ENCODE results near the gene CCDC187. TPM values are rescaled to one million over a fixed set of nuclear protein-coding genes. Genes with fewer than 3 reads are reported as not detected.
"Not testable (repeated sequence)": the region's sequence is repeated elsewhere in the genome, so short reads cannot be mapped to it uniquely, and the experiment has no call there.

CCDC187 gene
- total RNA-seq, 1 donor = 0.10 TPM

- H3K9me3 ChIP-seq (ENCODE audit: low read depth, low read length) = no peaks in the 10 kb centered on the region
- H3K4me1 ChIP-seq (ENCODE audit: insufficient read depth, low read length) = peaks cover 75% of the 10 kb centered on the region
- H3K27me3 ChIP-seq (ENCODE audit: insufficient read depth, low read length) = no peaks in the 10 kb centered on the region
- no peak overlapping the region for H3K4me3 ChIP-seq (ENCODE audit: low read length)
These were observed 63.9 kb downstream of the CCDC187 start for GRCh38 chr9:136239983-136240330.

- Histone ChIP-seq H3K4me3 (ENCODE audit: low read length) (no peak overlapping the region), H3K4me1 (ENCODE audit: insufficient read depth, low read length) (peaks cover 69% of the 10 kb centered on the region)
These were observed 64.5 kb downstream of the CCDC187 start for GRCh38 chr9:136239135-136239982.

GRCh38 chr9:136238342-136238732 is 65.6 kb downstream of the CCDC187 start:
- peaks cover 60% of the 10 kb centered on the region for H3K4me1 ChIP-seq (ENCODE audit: insufficient read depth, low read length)
- H3K9me3 ChIP-seq (ENCODE audit: low read depth, low read length) = no peaks in the 10 kb centered on the region
- no peak overlapping the region for H3K4me3 ChIP-seq (ENCODE audit: low read length)
- no peaks in the 10 kb centered on the region for H3K27me3 ChIP-seq (ENCODE audit: insufficient read depth, low read length)

More at GRCh38 chr9:136239135-136239982, 64.5 kb downstream of the CCDC187 start:
- H3K9me3 ChIP-seq (ENCODE audit: low read depth, low read length) = no peaks in the 10 kb centered on the region
- H3K27me3 ChIP-seq (ENCODE audit: insufficient read depth, low read length) = no peaks in the 10 kb centered on the region

GRCh38 chr9:136237486-136238341 is 66.2 kb downstream of the CCDC187 start:
- Histone ChIP-seq H3K27me3 (ENCODE audit: insufficient read depth, low read length) (no peaks in the 10 kb centered on the region), H3K4me3 (ENCODE audit: low read length) (no peak overlapping the region), H3K4me1 (ENCODE audit: insufficient read depth, low read length) (peaks cover 60% of the 10 kb centered on the region), H3K9me3 (ENCODE audit: low read depth, low read length) (no peaks in the 10 kb centered on the region)

GRCh38 chr9:136236471-136237410 is 67.2 kb downstream of the CCDC187 start:
- H3K4me1 ChIP-seq (ENCODE audit: insufficient read depth, low read length) = peaks cover 59% of the 10 kb centered on the region
- H3K9me3 ChIP-seq (ENCODE audit: low read depth, low read length); H3K4me3 ChIP-seq (ENCODE audit: low read length); H3K27me3 ChIP-seq (ENCODE audit: insufficient read depth, low read length): not testable (repeated sequence)

GRCh38 chr9:136235709-136236455 is 68.0 kb downstream of the CCDC187 start:
- no peaks in the 10 kb centered on the region for H3K9me3 ChIP-seq (ENCODE audit: low read depth, low read length)
- no peaks in the 10 kb centered on the region for H3K27me3 ChIP-seq (ENCODE audit: insufficient read depth, low read length)
- no peak overlapping the region for H3K4me3 ChIP-seq (ENCODE audit: low read length)
- peaks cover 51% of the 10 kb centered on the region for H3K4me1 ChIP-seq (ENCODE audit: insufficient read depth, low read length)

- H3K4me1 ChIP-seq (ENCODE audit: insufficient read depth, low read length) = peaks cover 44% of the 10 kb centered on the region
- no peaks in the 10 kb centered on the region for H3K27me3 ChIP-seq (ENCODE audit: insufficient read depth, low read length)
- H3K9me3 ChIP-seq (ENCODE audit: low read depth, low read length) = no peaks in the 10 kb centered on the region
These were observed 68.7 kb downstream of the CCDC187 start for GRCh38 chr9:136235171-136235570.

GRCh38 chr9:136234597-136234996 is 69.3 kb downstream of the CCDC187 start:
- peaks cover 39% of the 10 kb centered on the region for H3K4me1 ChIP-seq (ENCODE audit: insufficient read depth, low read length)
- no peaks in the 10 kb centered on the region for H3K9me3 ChIP-seq (ENCODE audit: low read depth, low read length)
- H3K4me3 ChIP-seq (ENCODE audit: low read length) = no peak overlapping the region
- H3K27me3 ChIP-seq (ENCODE audit: insufficient read depth, low read length) = no peaks in the 10 kb centered on the region

More at GRCh38 chr9:136235171-136235570, 68.7 kb downstream of the CCDC187 start:
- H3K4me3 ChIP-seq (ENCODE audit: low read length) = no peak overlapping the region

GRCh38 chr9:136233868-136234267 is 70.0 kb downstream of the CCDC187 start:
- Histone ChIP-seq H3K4me1 (ENCODE audit: insufficient read depth, low read length) (peaks cover 32% of the 10 kb centered on the region), H3K27me3 (ENCODE audit: insufficient read depth, low read length) (no peaks in the 10 kb centered on the region), H3K4me3 (ENCODE audit: low read length) (no peak overlapping the region), H3K9me3 (ENCODE audit: low read depth, low read length) (no peaks in the 10 kb centered on the region)

- Histone ChIP-seq H3K4me1 (ENCODE audit: insufficient read depth, low read length) (peaks cover 27% of the 10 kb centered on the region), H3K27me3 (ENCODE audit: insufficient read depth, low read length) (no peaks in the 10 kb centered on the region), H3K4me3 (ENCODE audit: low read length) (no peak overlapping the region), H3K9me3 (ENCODE audit: low read depth, low read length) (no peaks in the 10 kb centered on the region)
These were observed 70.5 kb downstream of the CCDC187 start for GRCh38 chr9:136233411-136233810.

GRCh38 chr9:136232969-136233368 is 70.9 kb downstream of the CCDC187 start:
- H3K27me3 ChIP-seq (ENCODE audit: insufficient read depth, low read length) = no peaks in the 10 kb centered on the region
- H3K4me1 ChIP-seq (ENCODE audit: insufficient read depth, low read length) = peaks cover 23% of the 10 kb centered on the region
- H3K9me3 ChIP-seq (ENCODE audit: low read depth, low read length) = no peaks in the 10 kb centered on the region
- H3K4me3 ChIP-seq (ENCODE audit: low read length) = no peak overlapping the region

GRCh38 chr9:136231478-136232297 is 72.2 kb downstream of the CCDC187 start:
- no peaks in the 10 kb centered on the region for H3K27me3 ChIP-seq (ENCODE audit: insufficient read depth, low read length)
- H3K9me3 ChIP-seq (ENCODE audit: low read depth, low read length) = no peaks in the 10 kb centered on the region
- H3K4me3 ChIP-seq (ENCODE audit: low read length) = peak overlapping the region; percentile 14
- H3K4me1 ChIP-seq (ENCODE audit: insufficient read depth, low read length) = peaks cover 21% of the 10 kb centered on the region

- Histone ChIP-seq H3K4me1 (ENCODE audit: insufficient read depth, low read length) (peaks cover 30% of the 10 kb centered on the region), H3K27me3 (ENCODE audit: insufficient read depth, low read length) (no peaks in the 10 kb centered on the region), H3K9me3 (ENCODE audit: low read depth, low read length) (no peaks in the 10 kb centered on the region), H3K4me3 (ENCODE audit: low read length) (no peak overlapping the region)
These were observed 73.1 kb downstream of the CCDC187 start for GRCh38 chr9:136230773-136231172.

Measured in mononuclear cell (primary cell).